SH-SY5Y (cell line): ENCODE results near the gene HS6ST2.

Experiments
- GATA2 ChIP-seq: IDR thresholded peaks from 2 replicates; pipeline ENCODE4 v1.6.1; 2011; ENCODE audit warnings: mild to moderate bottlenecking, low read depth, low read length
- GATA3 ChIP-seq: IDR thresholded peaks from 2 replicates; pipeline ENCODE4 v1.6.1; 2011; ENCODE audit warnings: low read depth, mild to moderate bottlenecking, low read length, moderate library complexity

The HS6ST2 gene

DNA sequence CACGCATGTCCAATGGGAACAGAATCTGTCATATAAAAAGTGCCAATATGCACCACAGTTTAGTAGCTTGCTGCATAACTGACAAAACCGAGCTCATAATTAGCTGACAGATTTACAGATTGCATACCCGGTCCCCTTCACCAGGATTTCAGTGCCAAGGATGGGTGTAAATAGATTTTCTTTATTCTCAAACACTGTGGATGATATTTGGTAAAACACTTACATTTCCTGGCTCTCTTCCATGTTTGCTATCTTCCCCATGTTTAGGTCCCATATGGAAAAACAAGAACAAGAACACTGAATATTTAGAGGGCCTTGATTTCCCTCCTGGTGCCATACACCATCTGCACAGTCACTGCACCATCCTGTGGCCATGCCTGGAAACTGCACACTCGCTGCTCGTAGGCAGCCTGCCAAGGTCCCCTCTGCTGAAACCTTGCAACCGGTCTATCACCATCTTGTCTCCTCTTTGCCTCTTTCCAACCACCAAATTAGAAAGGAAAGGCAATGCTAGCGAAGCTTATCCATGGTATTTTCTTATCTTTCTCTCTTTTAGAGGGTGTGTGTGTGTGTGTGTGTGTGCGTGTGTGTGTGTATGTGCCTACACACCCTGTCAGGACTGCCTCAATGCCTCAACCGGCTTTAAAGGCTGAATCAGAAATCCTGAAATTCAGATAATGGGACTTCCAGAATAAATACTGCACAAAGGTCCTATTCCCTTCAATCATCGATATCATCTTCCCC is 345.4 kb downstream of the HS6ST2 start:
- TF ChIP-seq GATA2 (no peak), GATA3 (no peak)

DNA sequence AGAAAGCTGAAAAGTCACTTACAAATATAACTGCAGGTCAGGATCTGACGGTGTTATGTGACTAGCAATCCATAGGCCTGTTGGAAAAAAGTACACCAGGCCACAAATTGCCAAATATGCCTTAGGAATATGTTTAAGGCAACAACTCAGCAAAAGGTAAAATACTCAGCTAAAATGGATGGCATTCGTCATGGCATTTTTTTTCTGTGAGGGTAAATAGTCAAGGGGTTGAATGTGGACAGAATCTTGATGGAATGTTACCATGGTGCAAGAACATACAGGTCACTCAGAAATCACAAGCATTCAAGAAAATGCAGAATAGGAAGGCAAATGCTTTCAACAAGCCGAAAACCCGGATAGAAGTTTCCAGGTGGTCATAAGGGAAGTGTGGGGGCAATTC is 347.9 kb downstream of the HS6ST2 start:
- TF ChIP-seq GATA2 (no peak), GATA3 (no peak)

DNA sequence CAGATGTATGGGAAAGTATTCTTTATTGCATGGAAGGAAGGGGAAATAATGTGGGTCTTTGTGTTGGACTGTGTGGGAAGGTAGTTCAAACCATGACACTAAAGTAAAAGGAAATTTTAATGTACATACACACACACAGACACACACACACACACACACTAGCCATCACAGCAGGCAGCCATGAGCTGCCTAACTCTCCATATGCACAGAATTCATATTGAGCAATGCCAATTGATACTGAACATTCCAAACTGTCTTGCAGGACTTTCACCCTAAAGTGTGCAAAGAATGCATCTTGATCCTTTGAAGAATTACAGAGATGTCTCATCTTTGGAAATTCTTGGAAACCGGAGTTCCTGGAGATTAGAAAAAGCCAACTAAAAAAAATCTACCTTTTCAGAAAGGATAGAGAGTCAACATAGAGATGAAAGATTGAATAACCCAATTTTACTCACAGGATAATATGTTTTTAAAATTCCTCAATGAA is 349.0 kb downstream of the HS6ST2 start:
- TF ChIP-seq GATA3 (no peak), GATA2 (no peak)

DNA sequence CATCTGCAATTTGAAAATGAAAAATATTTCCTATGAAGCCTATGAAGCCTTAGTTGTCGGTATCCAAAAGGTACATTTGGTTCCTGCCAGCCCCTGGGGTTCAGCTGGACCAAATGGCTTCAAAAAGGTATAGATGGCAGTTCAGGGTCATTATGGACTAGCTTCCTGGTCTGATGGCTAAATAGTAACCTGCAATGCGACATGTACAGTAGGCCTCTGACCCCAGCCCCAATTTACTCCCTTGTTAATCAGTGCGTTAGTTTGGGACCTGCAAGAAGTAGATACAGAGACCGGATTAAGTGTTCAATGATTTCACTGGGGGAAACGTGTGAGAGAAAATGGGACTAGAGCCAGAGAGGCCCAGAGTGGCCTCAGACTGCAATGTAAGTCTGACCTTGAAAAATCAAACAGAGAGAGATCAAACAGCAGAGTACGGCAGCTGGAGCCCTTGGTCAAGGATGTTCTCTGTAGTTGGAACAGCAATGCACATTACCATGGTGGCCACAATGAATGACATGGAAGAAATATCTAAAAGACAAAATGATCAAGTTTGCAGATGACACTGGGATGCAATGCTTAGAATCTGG is 354.6 kb downstream of the HS6ST2 start:
- TF ChIP-seq GATA2, result no peak
- TF ChIP-seq GATA3, result no peak

DNA sequence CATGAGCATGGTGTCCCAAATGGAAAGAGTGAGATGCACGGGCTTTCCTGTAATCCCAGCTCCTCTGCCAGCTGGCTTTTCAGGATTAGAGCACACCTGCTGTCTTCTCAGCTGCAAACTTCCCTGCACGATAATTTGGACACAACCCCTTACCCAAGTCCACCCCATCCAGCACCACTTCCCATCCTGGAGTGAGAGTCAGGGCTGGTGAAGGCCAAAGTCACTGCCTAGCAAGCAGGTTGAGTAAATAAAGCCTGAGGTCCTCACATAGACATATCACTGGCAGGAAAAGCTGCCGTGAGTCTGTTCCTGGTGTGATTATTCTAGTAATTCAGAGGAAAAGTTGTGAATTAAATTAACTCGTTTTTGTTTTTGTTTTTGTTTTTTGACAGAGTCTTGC is 355.7 kb downstream of the HS6ST2 start:
- no peak for TF ChIP-seq GATA2
- no peak for TF ChIP-seq GATA3

DNA sequence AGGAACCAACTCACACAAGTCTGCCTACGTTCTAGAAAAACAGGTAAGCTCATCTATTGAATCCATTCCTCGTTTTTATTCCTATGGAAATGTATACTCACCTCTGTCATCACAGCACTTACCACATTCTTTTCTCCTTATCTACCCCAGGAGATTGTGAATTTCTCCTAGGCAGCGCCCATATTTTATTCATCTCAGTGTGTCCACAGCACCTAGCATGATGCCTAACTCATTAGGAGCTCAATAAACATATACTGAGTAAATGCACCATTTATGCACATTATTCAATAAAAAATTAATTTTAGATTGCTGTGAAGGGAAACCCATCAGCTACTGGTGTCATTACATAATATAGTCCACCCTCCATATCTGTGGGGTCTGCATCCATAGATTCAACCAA is 363.4 kb downstream of the HS6ST2 start:
- TF ChIP-seq GATA3 (no peak), GATA2 (no peak)

DNA sequence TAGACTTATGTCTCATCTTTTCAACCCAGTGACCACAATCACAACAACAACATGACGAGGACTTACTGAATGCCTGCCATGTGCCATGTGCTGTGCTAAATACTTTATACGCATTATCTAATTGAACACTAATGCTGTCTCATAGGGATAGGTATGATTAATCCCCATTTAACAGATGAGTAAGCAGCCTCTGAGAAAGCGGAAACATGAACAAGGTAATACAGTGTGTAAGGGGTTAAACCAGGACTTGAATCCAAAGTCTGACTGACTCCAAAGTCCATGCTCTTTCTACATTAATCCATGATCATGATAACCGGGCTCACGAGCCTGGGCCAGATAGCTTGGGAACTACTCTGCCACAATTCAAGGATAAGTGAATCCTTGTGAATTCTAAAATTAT is 364.3 kb downstream of the HS6ST2 start:
- TF ChIP-seq GATA3, result no peak
- no peak for TF ChIP-seq GATA2

DNA sequence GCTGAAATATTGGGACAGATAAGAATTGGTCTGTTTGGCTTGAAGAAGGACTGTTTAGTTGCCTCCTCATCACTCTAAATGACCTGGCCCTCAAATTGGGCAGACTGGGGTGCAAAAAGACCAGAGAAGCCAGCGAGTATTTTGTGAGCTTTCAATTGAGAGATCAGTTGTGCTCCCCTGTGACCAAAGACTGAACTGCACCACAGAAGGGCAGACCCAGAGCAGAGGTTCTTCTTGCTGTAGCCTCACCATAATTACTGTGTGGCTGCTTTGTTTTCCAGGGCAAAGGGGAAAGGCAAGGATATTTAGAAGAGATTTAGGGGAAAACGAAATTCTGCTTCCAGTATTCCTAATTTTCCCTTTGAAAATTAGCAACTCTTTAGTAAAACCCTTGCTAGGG is 365.5 kb downstream of the HS6ST2 start:
- TF ChIP-seq GATA3, result no peak
- TF ChIP-seq GATA2, result no peak

DNA sequence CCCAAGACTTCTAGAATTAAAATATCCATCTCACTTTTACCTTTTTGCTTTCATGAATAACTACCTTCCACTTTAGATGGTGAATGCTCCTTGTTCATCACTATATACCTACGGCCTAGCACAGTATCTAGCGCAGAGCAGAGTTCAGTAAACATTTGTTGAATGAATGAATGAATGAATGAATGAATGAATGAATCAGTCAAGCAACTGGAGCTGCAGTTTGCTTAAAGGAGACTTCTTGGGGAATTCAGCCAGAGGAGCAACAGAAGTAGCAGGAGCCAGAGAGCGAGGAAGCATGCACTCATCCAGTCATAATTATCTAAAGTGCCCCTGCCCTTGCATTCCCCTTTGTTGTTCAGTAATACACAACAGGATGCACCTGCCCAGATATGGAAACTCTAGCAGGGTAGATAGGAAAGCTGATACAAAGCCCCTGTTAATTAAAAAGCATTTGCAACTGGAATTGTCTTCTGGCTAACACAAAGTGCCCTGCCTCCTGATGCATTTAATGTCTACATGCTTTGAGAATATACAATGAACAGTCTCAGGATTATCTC is 366.6 kb downstream of the HS6ST2 start:
- no peak for TF ChIP-seq GATA2
- TF ChIP-seq GATA3, result no peak

DNA sequence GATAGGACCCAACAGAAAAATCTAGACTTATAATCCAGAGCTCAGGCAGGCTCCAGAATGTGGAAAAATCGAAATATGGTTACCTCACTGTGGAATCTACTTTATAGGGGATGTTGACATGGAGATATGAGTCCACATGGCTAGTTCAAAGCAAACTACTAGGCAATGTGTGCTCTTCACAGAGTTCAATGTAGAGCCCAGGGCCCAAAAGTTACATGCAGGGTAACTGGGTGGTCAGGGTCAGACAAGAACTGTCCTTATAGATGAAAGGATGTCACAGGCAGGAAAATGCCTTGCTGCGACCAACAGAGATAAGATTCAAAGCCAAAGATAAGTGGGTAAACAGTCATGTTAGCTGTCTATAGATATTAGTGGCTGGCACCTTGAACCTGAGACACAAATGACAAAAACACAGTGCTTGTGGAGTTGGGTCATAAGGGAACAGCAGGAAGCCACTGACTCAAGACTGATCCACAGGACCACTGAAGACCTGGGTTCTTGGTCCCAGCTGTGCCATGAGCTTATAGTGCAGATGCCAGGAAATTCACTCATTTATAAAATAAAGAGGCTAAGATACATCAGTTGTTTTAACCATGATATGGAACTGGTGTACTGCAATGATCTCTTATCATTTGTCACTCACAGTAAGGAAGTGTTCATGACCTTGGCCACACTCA is 367.9 kb downstream of the HS6ST2 start:
- TF ChIP-seq GATA2 (no peak), GATA3 (no peak)

DNA sequence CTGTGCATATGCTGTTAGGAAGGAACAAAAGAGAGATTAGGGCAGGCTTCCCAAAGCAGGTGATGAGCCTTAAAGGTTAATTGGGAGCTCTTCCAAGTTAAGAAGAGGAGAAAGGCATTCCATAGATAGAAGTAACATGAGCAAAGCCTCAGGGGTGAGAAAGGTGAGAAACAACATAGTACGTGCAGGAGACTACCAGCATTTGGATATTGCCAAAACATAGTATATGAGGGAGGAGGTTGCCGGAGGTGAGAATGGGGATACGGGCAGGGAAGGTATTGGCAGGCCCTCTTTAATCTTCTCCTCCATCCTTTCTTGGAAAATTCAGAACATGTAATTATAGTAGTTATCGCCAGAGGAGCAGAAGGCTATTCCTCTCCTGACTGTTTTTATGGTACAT is 373.5 kb downstream of the HS6ST2 start:
- TF ChIP-seq GATA2, result no peak
- TF ChIP-seq GATA3, result no peak

DNA sequence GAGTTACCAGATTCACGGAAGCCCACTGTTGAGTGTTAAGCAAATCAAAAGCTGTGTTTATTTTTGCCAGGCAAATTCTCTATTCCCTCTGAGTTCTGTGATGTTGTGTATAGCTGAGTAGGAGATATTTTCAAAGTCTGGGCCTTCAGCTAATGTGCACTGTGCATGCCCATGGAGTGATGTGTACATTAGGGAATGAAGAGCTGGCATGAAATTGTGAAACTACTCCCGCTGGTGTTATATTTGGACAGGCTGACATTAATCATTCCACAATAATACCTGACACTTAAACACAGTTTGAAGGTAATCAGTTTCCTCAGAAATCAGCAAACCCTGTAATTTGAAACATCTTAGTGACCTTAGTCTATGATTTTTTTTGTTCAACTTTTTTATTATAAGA is 381.5 kb downstream of the HS6ST2 start:
- no peak for TF ChIP-seq GATA3
- TF ChIP-seq GATA2, result no peak
